ENCODE data around the gene JMJD6.
A peak's percentile ranks its signal among the peaks of the same experiment; 100 is the strongest.
"Not testable (repeated sequence)": the region's sequence is repeated elsewhere in the genome, so short reads cannot be mapped to it uniquely, and the experiment has no call there.

Gene JMJD6

DNA sequence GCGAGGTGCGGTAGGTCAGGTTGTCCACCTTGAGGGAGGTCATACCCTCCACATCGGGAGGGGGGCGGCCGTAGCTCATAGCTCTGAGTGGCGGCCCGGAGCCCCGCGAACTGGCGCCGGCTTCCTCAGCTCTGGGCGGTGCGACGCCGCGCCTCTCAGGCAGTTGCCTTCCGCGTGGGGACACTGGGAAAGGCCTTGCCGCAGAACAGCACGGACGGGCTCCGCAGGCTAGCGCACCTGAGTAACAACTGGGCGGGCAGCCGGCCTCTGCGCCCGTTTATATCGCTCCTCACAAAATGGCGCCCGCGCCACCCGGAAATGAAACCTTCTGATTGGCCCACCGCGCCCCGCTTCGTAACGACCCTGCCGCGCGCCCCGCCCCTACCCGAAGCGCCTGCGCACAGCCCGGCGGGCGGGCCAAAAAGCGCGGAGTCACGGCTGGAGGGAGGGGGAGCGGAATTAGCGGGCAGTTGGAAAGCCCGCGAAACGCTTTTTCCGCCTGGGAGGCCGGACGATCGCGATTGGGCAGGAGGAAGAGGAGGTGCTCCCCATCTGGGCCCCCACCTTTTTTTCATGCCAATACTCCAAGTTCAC lies 10.8 kb upstream of the JMJD6 start, which contains the start of gene SRSF2:
SRSF2 (minus strand) TSS at position 250 of the 594 bp plus-strand sequence; CDS start at position 79, 171 bp downstream.
- peak within 1 kb of the TSS; percentile 99 for H3K4me3 ChIP-seq (ENCODE audit: low read depth, low read length)

DNA sequence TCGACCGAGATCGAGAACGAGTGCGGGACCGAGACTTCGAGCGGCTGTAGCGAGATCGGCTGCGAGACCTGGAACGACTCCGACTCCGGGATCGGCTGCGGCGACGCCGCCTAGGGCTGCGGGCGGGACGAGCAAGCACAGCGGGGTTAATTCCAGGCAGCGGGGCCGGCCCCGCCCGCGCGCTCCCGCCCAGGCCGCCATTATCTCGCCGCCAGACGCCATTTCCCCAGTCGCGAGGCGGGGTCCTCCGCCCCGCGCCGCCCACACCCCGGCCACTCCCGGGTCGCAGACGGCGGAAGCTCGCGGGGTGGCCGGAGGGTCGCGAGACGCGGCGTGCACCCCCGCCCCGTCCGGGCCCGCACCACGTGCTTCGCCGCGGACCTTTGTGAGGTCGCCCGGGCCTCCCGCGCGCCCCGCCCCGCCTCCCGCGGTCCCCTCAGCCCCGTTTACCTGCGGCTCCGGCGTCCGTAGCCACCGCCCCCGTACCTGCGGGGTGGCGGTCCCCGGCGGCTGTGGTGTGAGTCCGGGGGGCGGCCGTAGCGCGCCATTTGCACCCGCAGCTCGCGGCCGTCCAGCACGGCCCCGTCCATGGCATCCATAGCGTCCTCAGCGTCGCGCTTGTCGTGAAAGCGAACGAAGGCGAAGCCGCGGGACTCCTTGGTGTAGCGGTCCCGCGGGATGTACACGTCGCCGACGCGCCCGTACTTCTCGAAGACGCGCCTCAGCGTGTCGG lies 10.1 kb upstream of the JMJD6 start:
- peak overlapping the region; percentile 99 for H3K4me3 ChIP-seq (ENCODE audit: low read depth, low read length)

DNA sequence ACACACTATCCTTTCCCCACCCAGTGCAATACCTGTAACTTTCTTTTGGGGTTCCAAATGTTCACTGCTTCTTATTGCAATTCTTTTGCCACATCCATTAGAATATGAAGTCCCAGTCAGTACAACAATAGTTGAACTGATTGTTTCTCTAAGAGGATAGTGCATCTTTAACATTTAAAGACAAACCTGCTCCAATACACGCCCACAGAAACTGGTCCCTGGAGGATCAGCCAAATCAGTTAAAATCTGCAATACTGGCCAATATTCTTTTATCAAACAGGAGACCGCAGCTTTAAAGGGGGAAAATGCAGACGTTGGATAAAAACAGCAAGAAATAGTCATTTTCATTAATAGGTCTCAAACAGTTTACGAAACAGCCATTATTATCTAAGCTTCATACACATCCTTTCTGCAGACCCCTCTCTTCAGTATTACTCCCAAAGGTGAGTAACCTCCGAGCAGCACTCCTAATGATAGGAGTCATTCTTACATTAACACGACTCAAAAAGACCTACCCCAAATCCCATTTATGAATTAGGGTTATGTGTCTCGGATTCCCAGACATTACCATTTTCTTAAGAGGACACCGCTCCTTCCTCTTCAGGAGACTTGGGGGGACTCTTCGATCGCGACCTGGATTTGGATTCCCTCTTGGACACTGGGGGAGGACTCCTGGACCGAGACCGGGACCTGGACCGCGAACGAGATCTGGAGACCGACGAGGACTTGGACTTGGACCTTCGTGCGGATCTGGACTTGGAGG lies 9.4 kb upstream of the JMJD6 start:
- H3K4me3 ChIP-seq (ENCODE audit: low read depth, low read length), result peak overlapping the region; percentile 99

DNA sequence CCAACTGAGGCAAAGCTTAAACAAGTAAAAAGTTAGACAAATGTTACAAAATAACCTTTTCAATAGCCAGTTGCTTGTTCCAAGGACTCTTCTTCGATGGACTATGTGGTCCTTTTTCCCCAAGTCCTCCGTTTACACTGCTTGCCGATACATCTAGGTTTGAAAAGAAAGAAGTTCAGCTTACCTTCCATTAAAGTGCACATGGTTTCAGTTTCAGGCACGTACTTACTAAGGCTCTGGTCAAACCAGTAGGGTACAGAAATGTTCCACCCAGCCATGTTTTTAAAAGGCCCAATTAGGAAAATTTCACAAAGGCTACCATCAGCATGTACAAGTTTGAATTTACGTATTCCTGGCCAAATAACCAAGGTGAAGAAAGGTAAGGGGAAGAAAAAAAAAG lies 8.6 kb upstream of the JMJD6 start:
- peak overlapping the region; percentile 99 for H3K4me3 ChIP-seq (ENCODE audit: low read depth, low read length)

DNA sequence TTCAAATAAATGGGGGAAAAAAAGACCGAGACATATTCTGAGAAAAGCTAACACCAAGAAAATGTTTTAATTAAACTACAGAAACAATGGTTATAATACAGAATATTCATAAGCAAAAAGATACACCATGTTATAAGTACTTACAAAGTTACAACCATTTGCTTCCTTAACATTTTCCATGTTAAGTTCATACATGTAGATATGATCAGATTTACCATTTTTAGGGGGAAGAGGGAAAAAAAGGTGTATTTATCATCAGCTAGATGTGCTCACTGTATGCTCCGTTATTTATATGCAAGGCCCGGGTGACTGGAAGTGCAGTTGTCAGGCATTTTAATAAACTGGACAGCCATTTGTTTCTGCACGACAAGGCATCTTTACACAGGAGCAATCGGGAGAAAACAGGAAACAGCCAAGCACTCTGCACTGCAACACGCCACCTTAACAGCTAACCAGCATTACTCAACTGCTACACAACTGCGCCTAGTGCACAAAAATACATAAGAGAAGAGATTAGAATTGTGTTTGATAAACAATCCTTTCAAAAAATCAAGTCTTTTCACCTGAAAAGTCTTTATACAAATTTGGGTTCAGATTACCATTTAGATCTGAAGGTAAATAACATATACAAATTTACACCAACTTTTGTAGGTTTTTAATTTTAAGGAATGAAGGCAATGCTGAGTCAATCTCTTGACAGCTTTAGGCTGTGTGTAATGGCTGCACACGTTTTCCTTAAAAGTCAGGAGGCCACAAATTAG lies 7.9 kb upstream of the JMJD6 start:
- H3K4me3 ChIP-seq (ENCODE audit: low read depth, low read length), result peak overlapping the region; percentile 99

DNA sequence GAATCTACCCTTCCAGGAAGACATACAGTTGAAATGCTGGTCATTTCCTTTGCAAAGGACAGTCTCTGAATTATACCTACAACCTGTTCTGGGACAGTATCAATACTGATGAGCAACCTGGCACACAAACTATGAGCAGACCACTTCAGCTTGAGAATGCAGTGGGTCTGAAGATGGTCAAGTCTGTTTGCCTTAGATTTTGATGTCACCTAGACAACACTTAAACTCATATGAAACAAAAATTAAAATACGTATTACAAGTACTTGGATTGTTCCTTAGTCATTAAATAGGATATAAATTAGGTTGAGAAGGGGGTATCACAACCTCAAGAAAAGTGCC lies 7.2 kb upstream of the JMJD6 start:
- H3K4me3 ChIP-seq (ENCODE audit: low read depth, low read length), result no peak overlapping the region

DNA sequence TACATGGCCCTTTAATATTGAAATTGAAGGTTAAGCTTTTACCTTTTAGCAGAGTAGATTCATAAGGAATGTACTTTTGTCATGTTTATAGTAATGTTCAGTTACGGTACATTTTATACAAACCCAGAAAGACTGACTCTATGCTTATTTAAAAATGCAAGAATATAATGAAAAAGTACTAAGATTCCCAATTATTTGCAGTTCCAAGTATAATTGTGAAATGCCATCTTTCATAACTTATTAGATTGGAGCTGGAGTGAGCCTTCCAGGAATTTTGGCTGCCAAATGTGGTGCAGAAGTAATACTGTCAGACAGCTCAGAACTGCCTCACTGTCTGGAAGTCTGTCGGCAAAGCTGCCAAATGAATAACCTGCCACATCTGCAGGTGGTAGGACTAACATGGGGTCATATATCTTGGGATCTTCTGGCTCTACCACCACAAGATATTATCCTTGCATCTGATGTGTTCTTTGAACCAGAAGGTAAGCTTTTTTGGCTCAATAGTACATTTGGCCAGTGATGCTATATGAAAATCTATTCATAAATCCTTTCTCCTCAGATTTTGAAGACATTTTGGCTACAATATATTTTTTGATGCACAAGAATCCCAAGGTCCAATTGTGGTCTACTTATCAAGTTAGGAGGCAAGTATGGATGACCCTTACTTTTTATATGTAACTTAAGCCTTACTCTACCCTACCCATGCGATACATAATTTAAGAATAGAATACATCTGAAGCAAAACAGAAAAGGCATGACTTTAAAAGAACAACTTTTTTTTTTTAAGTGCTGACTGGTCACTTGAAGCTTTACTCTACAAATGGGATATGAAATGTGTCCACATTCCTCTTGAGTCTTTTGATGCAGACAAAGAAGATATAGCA lies 6.6 kb upstream of the JMJD6 start:
- H3K4me3 ChIP-seq (ENCODE audit: low read depth, low read length), result no peak overlapping the region

DNA sequence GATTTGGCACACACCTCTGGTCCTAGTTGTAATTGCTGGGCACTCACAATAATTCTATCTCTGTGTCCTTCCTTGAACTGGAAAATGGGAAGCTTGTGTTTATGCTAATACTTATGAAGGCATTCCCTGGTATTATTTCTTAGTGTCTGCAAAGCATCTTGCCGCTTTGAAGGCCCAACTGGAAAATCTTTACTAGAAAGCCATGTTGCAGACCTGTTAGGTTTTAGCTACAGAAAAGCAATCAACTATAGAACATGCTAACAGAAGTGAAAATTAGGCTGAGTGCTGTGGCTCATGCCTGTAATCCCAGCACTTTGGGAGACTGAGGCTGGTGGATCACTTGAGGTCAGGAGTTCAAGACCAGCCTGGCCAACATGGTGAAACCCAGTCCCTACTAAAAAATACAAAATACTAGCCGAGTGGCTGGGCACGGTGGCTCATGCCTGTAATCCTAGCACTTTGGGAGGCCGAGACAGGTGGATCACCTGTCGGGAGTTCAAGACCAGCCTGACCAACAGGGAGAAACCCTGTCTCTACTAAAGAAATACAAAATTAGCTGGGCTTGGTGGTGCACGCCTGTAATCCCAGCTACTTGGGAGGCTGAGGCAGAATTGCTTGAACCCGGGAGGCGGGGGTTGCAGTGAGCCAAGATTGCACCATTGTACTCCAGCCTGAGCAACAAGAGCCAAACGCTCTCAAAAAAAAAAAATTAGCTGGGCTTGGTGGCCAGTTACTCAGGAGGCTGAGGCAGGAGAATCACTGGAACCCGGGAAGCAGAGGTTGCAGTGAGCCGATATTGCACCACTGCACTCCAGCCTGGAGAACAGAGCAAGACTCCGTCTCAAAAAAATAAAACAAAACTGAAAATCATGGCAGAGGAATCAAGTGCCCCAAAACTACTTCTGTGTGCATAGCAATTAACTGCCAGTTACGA lies 5.7 kb upstream of the JMJD6 start:
- H3K4me3 ChIP-seq (ENCODE audit: low read depth, low read length), result not testable (repeated sequence)

DNA sequence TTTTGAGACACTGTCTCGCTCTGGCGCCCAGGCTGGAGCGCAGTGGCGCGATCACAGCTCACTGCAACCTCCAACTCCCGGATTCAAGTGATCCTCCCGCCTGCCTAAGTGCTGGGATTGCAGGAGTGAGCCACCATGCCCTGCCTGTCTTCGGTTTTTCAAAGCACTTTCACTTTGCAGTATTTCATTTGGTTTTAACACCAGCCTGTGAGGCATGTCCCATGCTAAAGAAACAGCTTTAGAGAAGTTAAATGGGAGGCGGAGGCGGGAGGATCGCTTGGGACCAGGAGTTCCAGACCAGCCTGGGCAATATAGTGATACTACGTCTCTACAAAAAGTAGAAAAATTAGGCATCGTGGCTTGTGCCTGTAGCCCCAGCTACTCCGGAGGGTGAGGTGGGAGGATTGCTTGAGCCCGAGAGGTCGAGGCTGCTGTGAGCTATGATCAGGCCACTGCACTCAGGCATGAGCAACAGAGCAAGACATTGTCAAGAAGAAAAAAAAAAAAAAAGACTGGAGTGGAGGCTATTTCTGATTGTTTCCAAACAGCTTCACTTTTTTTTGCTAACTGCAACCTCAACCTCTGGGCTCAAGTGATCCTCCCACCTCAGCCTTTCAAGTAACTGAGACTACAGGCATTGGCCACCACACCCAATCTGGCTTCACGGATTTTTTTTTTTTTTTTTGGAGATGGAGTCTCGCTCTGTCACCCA lies 1.5 kb upstream of the JMJD6 start:
- H3K4me3 ChIP-seq (ENCODE audit: low read depth, low read length), result no peak overlapping the region

DNA sequence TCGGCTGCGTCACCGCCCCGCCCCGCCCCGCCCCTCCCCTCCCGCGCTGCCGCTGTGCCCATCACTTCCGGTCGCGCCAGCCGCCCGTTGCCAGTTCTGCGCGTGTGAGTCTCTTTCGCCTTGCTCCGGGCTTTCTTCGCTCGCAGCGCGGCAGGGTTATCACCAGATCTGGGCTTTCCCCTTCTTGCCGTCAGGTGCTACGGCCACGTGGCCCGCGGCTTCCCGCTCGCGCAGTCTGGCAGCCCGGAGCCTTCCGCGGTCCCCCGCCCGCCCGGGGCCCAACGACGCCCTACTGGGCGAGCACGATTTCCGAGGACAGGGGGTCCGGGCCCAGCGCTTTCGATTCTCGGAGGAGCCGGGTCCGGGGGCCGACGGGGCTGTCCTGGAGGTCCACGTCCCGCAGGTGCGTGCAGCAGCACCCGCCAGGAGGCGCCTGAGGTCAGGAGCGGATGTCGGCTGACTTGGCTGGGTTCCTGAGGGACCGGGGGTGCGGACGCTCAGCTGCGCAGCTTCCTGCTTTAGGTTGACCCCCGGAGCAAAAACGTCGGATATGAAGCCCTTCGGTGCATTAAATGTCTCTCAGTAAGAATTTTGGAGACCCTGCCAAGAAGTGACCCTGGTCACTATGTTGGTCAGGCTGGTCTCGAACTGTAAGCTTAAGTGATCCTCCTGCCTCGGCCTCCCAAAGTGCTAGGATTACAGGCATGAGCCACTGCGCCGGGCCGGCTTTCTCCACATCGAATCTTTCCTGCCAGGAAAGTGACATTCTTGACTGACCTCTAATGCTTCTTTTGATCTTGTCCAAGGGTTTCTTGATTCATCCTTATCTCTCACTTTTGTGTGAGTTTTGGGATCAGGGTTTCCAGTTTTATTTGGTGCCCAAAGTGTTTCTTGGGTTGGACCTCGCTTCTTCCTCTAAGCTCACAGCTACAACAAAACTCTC lies 641 bp upstream of the JMJD6 start, which contains the start of gene METTL23:
METTL23 (plus strand) TSS at position 64 of the 943 bp plus-strand sequence. CDS start 2,872 bp downstream, outside the sequence.
- peak within 1 kb of the TSS; percentile 78 for H3K4me3 ChIP-seq (ENCODE audit: low read depth, low read length)

DNA sequence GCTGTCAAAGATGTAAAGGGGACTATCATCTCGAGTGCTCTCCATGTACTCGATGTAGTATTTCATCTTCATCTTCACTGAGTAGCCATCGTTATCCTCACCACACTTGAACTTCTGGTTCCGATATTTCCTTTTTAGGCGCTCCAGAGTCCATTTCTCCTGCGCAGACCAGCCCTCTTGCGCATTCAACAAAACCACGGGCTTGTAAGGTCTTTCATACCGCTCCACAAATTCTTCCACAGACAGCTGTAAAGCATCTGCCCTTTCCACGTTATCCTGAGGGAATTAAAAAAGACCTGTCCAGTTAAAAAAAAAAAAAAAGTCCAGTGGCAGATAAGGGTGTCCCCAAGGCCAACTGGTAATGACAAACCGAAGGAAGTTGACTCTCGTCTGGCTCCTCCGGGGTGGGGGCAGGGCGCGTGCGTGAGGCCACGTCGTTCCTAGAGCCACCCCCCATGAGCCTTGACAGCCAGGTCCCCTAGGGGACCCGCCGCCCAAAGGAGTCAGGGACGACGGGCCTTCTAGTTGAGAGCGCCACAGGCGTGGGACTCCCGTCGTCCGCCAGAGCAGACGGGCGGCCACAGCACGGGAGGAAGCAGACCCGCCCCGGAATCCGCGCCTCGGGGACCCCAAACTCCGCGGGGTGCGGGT lies 701 bp downstream of the JMJD6 start:
- H3K4me3 ChIP-seq (ENCODE audit: low read depth, low read length), result peak overlapping the region; percentile 78

DNA sequence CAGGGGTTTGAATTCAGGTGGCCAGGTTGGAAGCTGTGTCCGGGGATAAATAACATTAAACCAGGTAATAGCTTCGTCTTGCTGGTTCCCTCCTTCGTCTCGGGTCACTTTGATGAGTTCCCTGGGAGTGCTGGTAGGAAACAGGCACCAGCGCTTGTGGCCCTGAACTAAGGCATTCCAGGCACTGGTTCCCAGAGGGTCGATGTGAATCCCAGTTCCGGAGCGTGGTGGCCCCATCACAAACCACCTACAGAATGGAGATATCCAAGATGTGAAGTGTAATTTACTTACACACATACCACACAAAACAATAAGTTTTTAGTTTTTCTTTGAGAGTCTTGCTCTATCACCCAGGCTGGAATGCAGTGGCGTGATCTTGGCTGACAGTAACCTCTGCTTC lies 2.6 kb downstream of the JMJD6 start:
- no peak overlapping the region for H3K4me3 ChIP-seq (ENCODE audit: low read depth, low read length)

DNA sequence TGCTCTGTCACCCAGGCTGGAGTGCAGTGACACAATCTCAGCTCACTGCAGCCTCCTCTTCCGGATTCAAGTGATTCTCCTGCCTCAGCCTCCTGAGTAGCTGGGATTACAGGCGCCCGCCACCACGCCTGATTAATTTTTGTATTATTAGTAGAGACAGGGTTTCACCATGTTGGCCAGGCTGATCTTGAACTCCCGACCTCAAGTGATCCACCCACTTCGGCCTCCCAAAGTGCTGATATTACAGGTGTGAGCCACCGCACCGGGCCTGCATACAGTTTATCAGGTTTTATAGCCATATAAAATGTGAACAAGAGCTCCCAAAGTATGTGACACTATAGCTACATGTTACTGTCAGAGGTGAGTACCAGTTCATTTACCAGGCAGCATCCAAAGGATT lies 3.4 kb downstream of the JMJD6 start:
- not testable (repeated sequence) for H3K4me3 ChIP-seq (ENCODE audit: low read depth, low read length)

DNA sequence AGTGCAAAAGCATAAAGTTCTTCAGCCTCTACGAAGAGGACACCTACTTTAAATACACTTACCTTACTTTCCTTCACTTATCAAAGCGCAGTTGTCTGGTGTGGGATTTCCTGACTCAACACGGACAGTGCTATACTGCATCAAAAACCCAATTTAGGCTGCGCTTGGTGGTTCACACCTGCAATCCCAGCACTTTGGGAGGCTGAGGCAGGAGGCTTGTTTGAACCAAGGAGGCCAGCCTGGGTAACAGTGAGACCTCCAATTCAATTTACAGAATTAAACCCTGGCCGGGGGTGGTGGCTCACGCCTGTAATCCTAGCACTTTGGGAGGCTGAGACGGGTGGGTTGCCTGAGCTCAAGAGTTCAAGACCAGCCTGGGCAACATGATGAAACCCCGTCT lies 4.1 kb downstream of the JMJD6 start:
- H3K4me3 ChIP-seq (ENCODE audit: low read depth, low read length), result no peak overlapping the region

DNA sequence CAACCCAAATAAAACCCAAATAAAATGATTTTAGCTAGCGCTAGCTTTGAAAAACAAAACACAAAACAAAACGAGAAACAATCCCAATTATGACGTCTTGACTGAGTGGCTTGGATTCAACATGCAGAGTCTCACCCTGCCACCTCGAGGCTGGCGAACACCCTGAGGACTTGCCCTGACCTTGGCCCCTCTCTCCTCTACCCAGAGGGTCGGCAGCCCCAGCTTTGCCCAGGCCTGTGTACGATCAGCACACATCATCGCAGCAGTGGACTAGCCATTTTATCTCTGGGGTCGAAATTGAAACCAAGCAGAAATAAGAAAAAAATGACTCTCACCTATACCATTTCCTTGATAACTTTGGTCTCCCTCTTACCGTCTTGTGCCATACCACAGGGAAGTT lies 4.9 kb downstream of the JMJD6 start:
- H3K4me3 ChIP-seq (ENCODE audit: low read depth, low read length), result no peak overlapping the region

DNA sequence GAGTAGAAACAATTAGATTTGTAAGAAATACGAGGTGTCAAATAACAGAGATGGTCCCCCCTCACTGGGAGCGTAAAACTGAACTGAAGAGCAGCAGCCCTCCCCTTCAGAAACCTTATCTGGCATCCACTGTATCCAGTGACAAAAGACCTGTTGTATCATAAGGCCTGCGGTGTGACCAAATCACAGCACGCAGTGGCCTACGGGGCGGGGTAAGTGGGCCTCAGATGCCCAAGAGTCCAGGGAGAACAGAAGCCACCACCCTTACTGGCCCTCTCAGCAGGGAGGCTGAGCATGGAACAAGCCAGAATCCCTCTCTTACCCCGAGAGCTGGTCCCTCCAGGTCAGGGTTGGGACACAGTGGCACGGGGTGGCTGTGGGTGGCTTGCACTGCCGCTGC lies 5.5 kb downstream of the JMJD6 start:
- H3K4me3 ChIP-seq (ENCODE audit: low read depth, low read length), result no peak overlapping the region

DNA sequence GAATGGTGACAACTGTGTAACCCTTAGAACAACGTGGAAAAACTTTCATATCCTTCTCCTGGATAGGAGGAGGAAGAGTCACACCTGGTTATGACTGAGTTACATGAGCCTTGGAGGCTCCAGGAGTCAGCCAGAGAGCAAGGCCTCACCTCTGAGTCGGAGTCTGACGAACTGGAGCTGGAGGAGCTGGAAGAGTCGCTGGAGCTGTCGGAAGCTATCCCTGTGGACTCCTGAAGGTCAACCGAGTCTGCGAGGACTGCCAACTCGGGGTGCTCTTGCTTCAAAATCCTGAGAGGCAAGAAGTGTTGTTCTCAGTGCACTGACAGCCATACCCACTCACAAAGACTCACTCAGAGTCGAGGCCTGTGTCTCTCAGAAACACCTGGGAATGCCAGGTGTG lies 6.2 kb downstream of the JMJD6 start:
- H3K4me3 ChIP-seq (ENCODE audit: low read depth, low read length), result no peak overlapping the region

Data from iPS-11a (cell line).